NT2/D1 (cell line): ENCODE data around the gene DGKE.

Source experiments
- SUZ12 ChIP-seq: IDR thresholded peaks from 2 replicates; pipeline ENCODE4 v1.6.1; 2011; ENCODE audit not compliant: insufficient read length, insufficient read depth; ENCODE audit errors: extremely low read depth
- YY1 ChIP-seq: IDR thresholded peaks from 2 replicates; pipeline ENCODE4 v1.6.1; 2011; ENCODE audit not compliant: insufficient read length, insufficient read depth
- ZNF274 ChIP-seq: IDR thresholded peaks from 2 replicates; pipeline ENCODE4 v1.6.1; 2011; ENCODE audit warnings: mild to moderate bottlenecking, low read depth, low read length

GRCh38 chr17:56833057-56833808 lies 718 bp upstream of the DGKE start:
- TF ChIP-seq YY1 (no peak), ZNF274 (no peak), SUZ12 (no peak)
